ENCODE data around the gene SPATA31E1. TPM values are rescaled to one million over a fixed set of nuclear protein-coding genes. Genes with fewer than 3 reads are reported as not detected.

The SPATA31E1 gene
- total RNA-seq, 1 experiment from 2014 or later, result 0.04 TPM

DNA sequence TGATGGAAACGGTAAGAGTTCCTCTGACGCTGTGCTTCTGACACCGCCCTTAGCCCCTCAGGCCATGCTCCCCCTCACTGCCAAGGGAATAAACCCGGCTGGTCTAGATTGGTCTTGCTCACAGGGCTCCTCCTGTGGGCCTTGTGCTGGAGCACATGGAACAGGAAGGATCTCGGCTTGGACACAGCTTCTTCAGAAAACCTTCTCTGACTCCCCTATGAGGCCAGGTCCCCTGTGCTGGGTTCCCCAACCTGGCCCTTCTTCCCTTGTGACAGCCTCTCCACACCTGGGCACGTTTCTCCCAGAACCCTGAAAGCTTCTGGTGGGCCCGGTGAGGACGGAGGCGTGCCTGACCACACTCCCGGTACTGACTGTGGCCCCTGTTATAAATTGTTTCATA is 8.2 kb downstream of the SPATA31E1 start (continued):
- no peak for TF ChIP-seq USF1 (CRISPR knock-in tag; IDR thresholded peaks at IDR 0.05)
- no peak for TF ChIP-seq GRHL2 (CRISPR knock-in tag; IDR thresholded peaks at IDR 0.05; ENCODE audit: insufficient replicate concordance, severe bottlenecking)
- no peak for TF ChIP-seq NFE2L1 (CRISPR knock-in tag; IDR thresholded peaks at IDR 0.05)
- TF ChIP-seq, protein P1, sequence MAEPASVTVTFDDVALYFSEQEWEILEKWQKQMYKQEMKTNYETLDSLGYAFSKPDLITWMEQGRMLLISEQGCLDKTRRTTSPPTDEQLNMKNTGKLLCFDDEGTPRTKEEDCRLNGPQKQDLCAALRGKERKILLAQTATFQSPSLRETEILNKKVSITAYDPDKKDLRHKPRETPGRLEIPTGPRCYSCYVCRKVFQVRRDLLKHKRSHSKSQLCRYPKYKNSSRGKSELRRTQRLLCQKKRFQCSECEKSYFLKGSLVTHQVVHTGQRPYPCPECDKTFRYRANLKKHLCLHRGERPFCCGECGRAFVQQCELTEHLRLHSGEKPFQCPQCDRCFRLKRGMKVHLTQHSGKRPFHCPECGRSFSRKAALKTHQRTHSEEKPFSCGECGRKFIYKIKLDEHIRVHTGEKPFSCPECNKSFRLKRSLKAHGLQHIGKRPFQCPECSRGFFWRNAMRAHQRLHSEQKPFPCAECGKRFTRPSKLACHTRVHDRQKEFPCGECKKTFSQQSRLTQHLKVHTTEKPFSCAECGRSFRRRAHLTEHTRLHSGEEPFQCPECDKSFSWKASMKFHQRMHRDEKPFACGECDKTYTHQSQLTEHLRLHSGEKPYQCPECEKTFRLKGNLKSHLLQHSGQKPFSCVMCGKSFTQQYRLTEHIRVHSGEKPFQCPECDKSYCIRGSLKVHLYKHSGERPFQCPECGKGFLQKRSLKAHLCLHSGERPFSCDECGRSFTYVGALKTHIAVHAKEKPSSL (CRISPR knock-in tag; conservative IDR thresholded peaks at IDR 0.05), result no peak
- no peak for TF ChIP-seq FOXP1 (CRISPR knock-in tag; IDR thresholded peaks at IDR 0.05; ENCODE audit: borderline replicate concordance)

DNA sequence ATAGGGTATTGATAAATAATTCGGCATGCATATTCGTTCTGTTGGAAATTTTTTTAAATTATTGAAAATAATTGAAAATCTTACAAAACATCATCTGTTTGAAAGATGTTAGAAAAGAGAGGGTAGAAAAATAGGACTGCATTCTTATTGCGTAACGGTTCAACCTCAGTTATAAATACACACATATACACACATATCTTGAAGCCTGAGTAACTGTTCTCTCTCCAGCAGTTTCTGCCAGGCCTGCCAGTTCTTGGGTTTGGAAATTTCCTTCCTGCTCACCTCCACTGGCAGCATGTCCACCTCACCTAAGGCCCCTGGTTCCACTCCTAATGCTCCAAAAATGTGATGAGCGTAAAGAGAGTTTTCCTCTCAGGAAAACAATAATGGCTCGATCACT is 9.1 kb downstream of the SPATA31E1 start:
- H3K27me3 Mint-ChIP-seq (ENCODE audit: low read depth), result no peaks in the 10 kb centered on the region; the same call in 1 of the 2 replicates
- ChIA-PET POLR2A (no interaction called here), CTCF (no interaction called here)
- H3K4me1 Mint-ChIP-seq, result no peaks in the 10 kb centered on the region
- ATAC-seq, result no peak
- H3K9me3 Mint-ChIP-seq, result no peaks in the 10 kb centered on the region
- H3K27ac Mint-ChIP-seq, result no peak overlapping the region
- no peaks in the 10 kb centered on the region for H3K36me3 Mint-ChIP-seq
- TF ChIP-seq E2F4 (CRISPR knock-in tag; IDR thresholded peaks at IDR 0.05; ENCODE audit: borderline replicate concordance, low read depth), result no peak
- TF ChIP-seq ATF2 (CRISPR knock-in tag; IDR thresholded peaks at IDR 0.05; ENCODE audit: borderline replicate concordance, low read depth), result no peak
- no peak for TF ChIP-seq GABPB1 (CRISPR knock-in tag; IDR thresholded peaks at IDR 0.05)
- no peak for TF ChIP-seq NFE2L1 (CRISPR knock-in tag; IDR thresholded peaks at IDR 0.05)
- TF ChIP-seq GTF2I (CRISPR knock-in tag; conservative IDR thresholded peaks at IDR 0.05), result no peak
- no peak for TF ChIP-seq ZSCAN18 (CRISPR knock-in tag; IDR thresholded peaks at IDR 0.05)
- H3K4me3 Mint-ChIP-seq, result no peak overlapping the region
- DNase-seq (ENCODE audit: low spot score), result no peak

DNA sequence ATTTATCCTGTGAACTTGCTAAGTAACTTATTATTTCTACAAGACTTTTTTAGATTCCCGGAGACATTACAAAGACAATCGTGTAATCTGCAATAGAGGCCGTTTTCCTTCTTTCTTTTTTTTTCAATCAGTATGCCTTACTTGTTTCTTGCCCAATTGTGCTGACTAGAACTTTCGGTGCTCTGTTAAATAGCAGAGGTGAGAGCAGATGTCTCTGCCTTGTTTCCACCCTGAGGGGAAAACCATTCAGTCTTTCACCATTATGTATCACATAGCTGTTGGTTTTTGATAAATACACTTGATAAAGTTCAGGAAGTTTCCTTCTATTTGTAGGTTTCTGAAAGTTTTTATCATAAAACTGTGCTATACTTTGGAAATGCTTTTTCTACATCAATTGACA is 10.3 kb downstream of the SPATA31E1 start:
- Mint-ChIP-seq H3K27me3 (ENCODE audit: low read depth) (no peaks in the 10 kb centered on the region; the same call in 1 of the 2 replicates), H3K4me1 (no peaks in the 10 kb centered on the region), H3K9me3 (peaks cover 9% of the 10 kb centered on the region), H3K4me3 (no peak overlapping the region), H3K36me3 (no peaks in the 10 kb centered on the region), H3K27ac (no peak overlapping the region)
- ChIA-PET CTCF (interaction anchor here (1.4 kb wide), 1 partner anchor 11 kb away, joined by 3 read pairs; the partner anchor contains the start of gene SPATA31E1), POLR2A (no interaction called here)
- no peak for DNase-seq (ENCODE audit: low spot score)
- no peak for ATAC-seq
- TF ChIP-seq PRRX2 (CRISPR knock-in tag; IDR thresholded peaks at IDR 0.05), result no peak
- no peak for TF ChIP-seq JAZF1 (CRISPR knock-in tag; IDR thresholded peaks at IDR 0.05)
- no peak for TF ChIP-seq ELF4 (CRISPR knock-in tag; IDR thresholded peaks at IDR 0.05; ENCODE audit: low read depth)
- TF ChIP-seq NR2C2 (CRISPR knock-in tag; IDR thresholded peaks at IDR 0.05), result no peak
- TF ChIP-seq ETV6 (CRISPR knock-in tag; IDR thresholded peaks at IDR 0.05), result no peak
- no peak for TF ChIP-seq ZMAT4 (CRISPR knock-in tag; IDR thresholded peaks at IDR 0.05)
- TF ChIP-seq ZNF416 (CRISPR knock-in tag; IDR thresholded peaks at IDR 0.05), result no peak
- no peak for TF ChIP-seq GRHL2 (CRISPR knock-in tag; IDR thresholded peaks at IDR 0.05; ENCODE audit: insufficient replicate concordance, severe bottlenecking)
- no peak for TF ChIP-seq ZBTB43 (CRISPR knock-in tag; IDR thresholded peaks at IDR 0.05)
- TF ChIP-seq ZNF281 (CRISPR knock-in tag; IDR thresholded peaks at IDR 0.05), result no peak
- no peak for TF ChIP-seq NFATC4 (CRISPR knock-in tag; IDR thresholded peaks at IDR 0.05)
- no peak for TF ChIP-seq CBFB (CRISPR knock-in tag; IDR thresholded peaks at IDR 0.05; ENCODE audit: low read depth)
- no peak for TF ChIP-seq SP1 (CRISPR knock-in tag; conservative IDR thresholded peaks at IDR 0.05)
- no peak for TF ChIP-seq NFYB (CRISPR knock-in tag; conservative IDR thresholded peaks at IDR 0.05; ENCODE audit: low read depth)

Measured in WTC11 (cell line).